Measurements from ENCODE around the gene OR10C1.

OR10C1 gene

GRCh38 chr6:29474996-29475395 lies 35.9 kb downstream of the OR10C1 start:
- no CpG with 5 or more reads among the region's 2 CpGs for WGBS (ENCODE audit: insufficient coverage, insufficient read length)
- H3K4me1 ChIP-seq (ENCODE audit: control insufficient read depth, insufficient read depth, low read length), result no peaks in the 10 kb centered on the region
- no peaks in the 10 kb centered on the region for H3K36me3 ChIP-seq (ENCODE audit: control insufficient read depth, insufficient read depth, low read length)
- H3K4me3 ChIP-seq (ENCODE audit: low read length), result no peak overlapping the region
- no peak for DNase-seq (ENCODE audit: low read depth, low spot score)
- no peaks in the 10 kb centered on the region for H3K27me3 ChIP-seq (ENCODE audit: control insufficient read depth, insufficient read depth, low read length)
- no peak overlapping the region for H3K27ac ChIP-seq (ENCODE audit: low read length)
- no peaks in the 10 kb centered on the region for H3K9me3 ChIP-seq (ENCODE audit: control insufficient read depth, insufficient read depth, low read length)

- no CpG with 5 or more reads among the region's 5 CpGs for WGBS (ENCODE audit: insufficient coverage, insufficient read length)
- no peaks in the 10 kb centered on the region for H3K9me3 ChIP-seq (ENCODE audit: control insufficient read depth, insufficient read depth, low read length)
- H3K27me3 ChIP-seq (ENCODE audit: control insufficient read depth, insufficient read depth, low read length), result no peaks in the 10 kb centered on the region
- no peaks in the 10 kb centered on the region for H3K36me3 ChIP-seq (ENCODE audit: control insufficient read depth, insufficient read depth, low read length)
- DNase-seq (ENCODE audit: low read depth, low spot score), result no peak
- H3K4me1 ChIP-seq (ENCODE audit: control insufficient read depth, insufficient read depth, low read length), result no peaks in the 10 kb centered on the region
- no peak overlapping the region for H3K27ac ChIP-seq (ENCODE audit: low read length)
- H3K4me3 ChIP-seq (ENCODE audit: low read length), result no peak overlapping the region
Measured at GRCh38 chr6:29477923-29478450, 38.9 kb downstream of the OR10C1 start.

GRCh38 chr6:29478740-29479139 lies 39.6 kb downstream of the OR10C1 start:
- Histone ChIP-seq H3K4me3 (ENCODE audit: low read length) (no peak overlapping the region), H3K36me3 (ENCODE audit: control insufficient read depth, insufficient read depth, low read length) (no peaks in the 10 kb centered on the region), H3K9me3 (ENCODE audit: control insufficient read depth, insufficient read depth, low read length) (no peaks in the 10 kb centered on the region), H3K27me3 (ENCODE audit: control insufficient read depth, insufficient read depth, low read length) (no peaks in the 10 kb centered on the region), H3K27ac (ENCODE audit: low read length) (no peak overlapping the region), H3K4me1 (ENCODE audit: control insufficient read depth, insufficient read depth, low read length) (no peaks in the 10 kb centered on the region)
- no CpG with 5 or more reads among the region's 5 CpGs for WGBS (ENCODE audit: insufficient coverage, insufficient read length)
- no peak for DNase-seq (ENCODE audit: low read depth, low spot score)

- Histone ChIP-seq H3K9me3 (ENCODE audit: control insufficient read depth, insufficient read depth, low read length) (no peaks in the 10 kb centered on the region), H3K36me3 (ENCODE audit: control insufficient read depth, insufficient read depth, low read length) (no peaks in the 10 kb centered on the region), H3K4me1 (ENCODE audit: control insufficient read depth, insufficient read depth, low read length) (no peaks in the 10 kb centered on the region), H3K4me3 (ENCODE audit: low read length) (no peak overlapping the region), H3K27ac (ENCODE audit: low read length) (no peak overlapping the region), H3K27me3 (ENCODE audit: control insufficient read depth, insufficient read depth, low read length) (no peaks in the 10 kb centered on the region)
- no CpG with 5 or more reads among the region's 2 CpGs for WGBS (ENCODE audit: insufficient coverage, insufficient read length)
- DNase-seq (ENCODE audit: low read depth, low spot score), result no peak
Measured at GRCh38 chr6:29479560-29479959, 40.5 kb downstream of the OR10C1 start.

GRCh38 chr6:29483186-29483585 lies 44.1 kb downstream of the OR10C1 start:
- no peak overlapping the region for H3K4me3 ChIP-seq (ENCODE audit: low read length)
- DNase-seq (ENCODE audit: low read depth, low spot score), result no peak
- no peaks in the 10 kb centered on the region for H3K27me3 ChIP-seq (ENCODE audit: control insufficient read depth, insufficient read depth, low read length)
- WGBS (ENCODE audit: insufficient coverage, insufficient read length), result no CpG with 5 or more reads among the region's 3 CpGs
- no peaks in the 10 kb centered on the region for H3K4me1 ChIP-seq (ENCODE audit: control insufficient read depth, insufficient read depth, low read length)
- no peaks in the 10 kb centered on the region for H3K36me3 ChIP-seq (ENCODE audit: control insufficient read depth, insufficient read depth, low read length)
- H3K27ac ChIP-seq (ENCODE audit: low read length), result no peak overlapping the region
- no peaks in the 10 kb centered on the region for H3K9me3 ChIP-seq (ENCODE audit: control insufficient read depth, insufficient read depth, low read length)

GRCh38 chr6:29483735-29484134 lies 44.6 kb downstream of the OR10C1 start:
- no peak for DNase-seq (ENCODE audit: low read depth, low spot score)
- H3K4me3 ChIP-seq (ENCODE audit: low read length), result no peak overlapping the region
- no peaks in the 10 kb centered on the region for H3K9me3 ChIP-seq (ENCODE audit: control insufficient read depth, insufficient read depth, low read length)
- H3K4me1 ChIP-seq (ENCODE audit: control insufficient read depth, insufficient read depth, low read length), result no peaks in the 10 kb centered on the region
- H3K27me3 ChIP-seq (ENCODE audit: control insufficient read depth, insufficient read depth, low read length), result no peaks in the 10 kb centered on the region
- WGBS (ENCODE audit: insufficient coverage, insufficient read length), result no CpG with 5 or more reads among the region's 1 CpG
- H3K27ac ChIP-seq (ENCODE audit: low read length), result no peak overlapping the region
- no peaks in the 10 kb centered on the region for H3K36me3 ChIP-seq (ENCODE audit: control insufficient read depth, insufficient read depth, low read length)

- no CpG with 5 or more reads among the region's 4 CpGs for WGBS (ENCODE audit: insufficient coverage, insufficient read length)
- H3K4me3 ChIP-seq (ENCODE audit: low read length), result no peak overlapping the region
- H3K36me3 ChIP-seq (ENCODE audit: control insufficient read depth, insufficient read depth, low read length), result no peaks in the 10 kb centered on the region
- no peaks in the 10 kb centered on the region for H3K9me3 ChIP-seq (ENCODE audit: control insufficient read depth, insufficient read depth, low read length)
- no peaks in the 10 kb centered on the region for H3K27me3 ChIP-seq (ENCODE audit: control insufficient read depth, insufficient read depth, low read length)
- no peaks in the 10 kb centered on the region for H3K4me1 ChIP-seq (ENCODE audit: control insufficient read depth, insufficient read depth, low read length)
- H3K27ac ChIP-seq (ENCODE audit: low read length), result no peak overlapping the region
- no peak for DNase-seq (ENCODE audit: low read depth, low spot score)
Measured at GRCh38 chr6:29486577-29486976, 47.5 kb downstream of the OR10C1 start.

- no peak overlapping the region for H3K27ac ChIP-seq (ENCODE audit: low read length)
- H3K36me3 ChIP-seq (ENCODE audit: control insufficient read depth, insufficient read depth, low read length), result no peaks in the 10 kb centered on the region
- DNase-seq (ENCODE audit: low read depth, low spot score), result no peak
- H3K4me3 ChIP-seq (ENCODE audit: low read length), result no peak overlapping the region
- H3K27me3 ChIP-seq (ENCODE audit: control insufficient read depth, insufficient read depth, low read length), result no peaks in the 10 kb centered on the region
- no peaks in the 10 kb centered on the region for H3K4me1 ChIP-seq (ENCODE audit: control insufficient read depth, insufficient read depth, low read length)
- H3K9me3 ChIP-seq (ENCODE audit: control insufficient read depth, insufficient read depth, low read length), result no peaks in the 10 kb centered on the region
- WGBS (ENCODE audit: insufficient coverage, insufficient read length), result no CpG with 5 or more reads among the region's 5 CpGs
Measured at GRCh38 chr6:29487131-29487530, 48.0 kb downstream of the OR10C1 start.

GRCh38 chr6:29487660-29488059 lies 48.6 kb downstream of the OR10C1 start, which contains the start of gene MAS1L:
MAS1L (minus strand) TSS chr6:29487956; CDS start chr6:29487902, 54 bp downstream.
- H3K9me3 ChIP-seq (ENCODE audit: control insufficient read depth, insufficient read depth, low read length), result no peaks in the 10 kb centered on the region
- WGBS (ENCODE audit: insufficient coverage, insufficient read length), result no CpG with 5 or more reads among the region's 2 CpGs
- no peak for DNase-seq (ENCODE audit: low read depth, low spot score)
- H3K36me3 ChIP-seq (ENCODE audit: control insufficient read depth, insufficient read depth, low read length), result no peaks in the 10 kb centered on the region
- no peak within 1 kb of the TSS for H3K27ac ChIP-seq (ENCODE audit: low read length)
- H3K4me1 ChIP-seq (ENCODE audit: control insufficient read depth, insufficient read depth, low read length), result no peaks in the 10 kb centered on the region
- H3K4me3 ChIP-seq (ENCODE audit: low read length), result no peak within 1 kb of the TSS
- no peaks in the 10 kb centered on the region for H3K27me3 ChIP-seq (ENCODE audit: control insufficient read depth, insufficient read depth, low read length)

GRCh38 chr6:29488874-29489273 lies 49.8 kb downstream of the OR10C1 start:
- Histone ChIP-seq H3K4me1 (ENCODE audit: control insufficient read depth, insufficient read depth, low read length) (no peaks in the 10 kb centered on the region), H3K27me3 (ENCODE audit: control insufficient read depth, insufficient read depth, low read length) (no peaks in the 10 kb centered on the region), H3K4me3 (ENCODE audit: low read length) (no peak overlapping the region), H3K36me3 (ENCODE audit: control insufficient read depth, insufficient read depth, low read length) (no peaks in the 10 kb centered on the region), H3K27ac (ENCODE audit: low read length) (no peak overlapping the region), H3K9me3 (ENCODE audit: control insufficient read depth, insufficient read depth, low read length) (no peaks in the 10 kb centered on the region)
- DNase-seq (ENCODE audit: low read depth, low spot score), result no peak

GRCh38 chr6:29489286-29489685 lies 50.2 kb downstream of the OR10C1 start:
- WGBS (ENCODE audit: insufficient coverage, insufficient read length), result no CpG with 5 or more reads among the region's 8 CpGs
- no peak for DNase-seq (ENCODE audit: low read depth, low spot score)
- no peaks in the 10 kb centered on the region for H3K27me3 ChIP-seq (ENCODE audit: control insufficient read depth, insufficient read depth, low read length)
- no peak overlapping the region for H3K27ac ChIP-seq (ENCODE audit: low read length)
- H3K9me3 ChIP-seq (ENCODE audit: control insufficient read depth, insufficient read depth, low read length), result no peaks in the 10 kb centered on the region
- no peaks in the 10 kb centered on the region for H3K4me1 ChIP-seq (ENCODE audit: control insufficient read depth, insufficient read depth, low read length)
- no peak overlapping the region for H3K4me3 ChIP-seq (ENCODE audit: low read length)
- no peaks in the 10 kb centered on the region for H3K36me3 ChIP-seq (ENCODE audit: control insufficient read depth, insufficient read depth, low read length)

All from iPS DF 6.9 (cell line).